GM18867 (cell line): ENCODE results near the gene DRAM2.

Experiments used
- ATAC-seq: cut with Tn5 transposase; IDR thresholded peaks from one replicate; pipeline ENCODE4 v1.9.1; 2021; ENCODE audit warnings: mild to moderate bottlenecking, moderate library complexity; ENCODE audit not compliant: unreplicated experiment

DRAM2 gene

DNA sequence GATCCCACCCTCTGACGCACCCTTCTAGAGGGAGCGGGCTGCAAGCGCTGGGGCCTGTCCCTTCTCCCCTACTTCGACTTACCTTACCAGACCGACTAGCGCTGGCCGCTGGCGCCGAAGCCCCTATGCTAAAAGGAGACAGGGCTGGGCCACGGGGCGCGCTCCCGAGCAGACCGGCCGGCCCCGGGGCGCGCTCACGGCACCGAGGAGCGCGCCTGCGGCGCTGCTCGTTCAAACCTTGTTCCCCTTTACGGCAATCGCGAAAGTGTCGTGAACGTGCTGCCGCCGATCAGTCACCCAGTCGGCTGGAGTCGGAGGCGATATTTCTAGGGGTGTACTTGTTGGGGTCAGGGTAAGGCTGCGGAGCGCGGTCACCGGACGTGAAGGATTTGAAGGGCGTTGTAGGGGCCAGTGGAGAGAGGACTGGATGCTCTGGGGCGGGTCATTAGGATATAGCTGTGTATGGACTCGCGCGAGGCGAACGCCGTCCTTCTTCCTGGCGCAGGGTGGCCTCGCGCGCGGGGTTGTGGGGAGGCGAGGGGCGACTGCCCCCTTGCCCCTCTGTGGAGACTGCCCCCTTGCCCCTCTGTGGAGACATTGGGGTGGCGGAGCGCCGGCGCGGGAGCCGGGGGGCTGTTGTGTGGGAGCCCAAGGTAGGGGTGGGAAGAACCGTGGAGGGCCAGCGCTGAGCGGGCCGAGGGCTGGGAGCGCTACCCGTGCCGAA, at the start of gene DRAM2, which contains the start of gene CEPT1:
TSS of gene DRAM2 (minus strand) at position 138 of the 724 bp plus-strand sequence. CDS start 8,539 bp downstream, outside the sequence.
TSS of gene CEPT1 (plus strand) at position 268 of the 724 bp plus-strand sequence. CDS start 7,492 bp downstream, outside the sequence.
- ATAC-seq: peak; percentile 72

DNA sequence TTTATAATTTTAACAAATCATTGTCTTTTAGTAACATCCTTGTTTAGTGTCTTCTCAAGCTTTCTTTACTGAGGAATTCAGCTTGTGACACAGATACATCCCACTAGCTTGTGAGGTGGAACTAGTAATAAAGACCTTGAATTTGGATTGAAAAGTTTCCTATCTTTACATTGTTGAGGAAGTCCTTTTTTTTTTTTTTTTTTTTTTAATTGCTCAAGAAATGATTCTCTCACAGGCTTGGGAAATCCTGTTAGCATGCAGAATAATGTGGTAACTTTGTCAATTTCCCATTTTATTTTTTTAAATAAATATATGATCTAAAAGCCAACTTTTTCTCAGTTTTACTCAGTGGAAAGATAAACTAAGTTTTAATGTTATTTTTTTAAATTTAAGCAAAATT, 44.8 kb upstream of the DRAM2 start:
- no peak for ATAC-seq

DNA sequence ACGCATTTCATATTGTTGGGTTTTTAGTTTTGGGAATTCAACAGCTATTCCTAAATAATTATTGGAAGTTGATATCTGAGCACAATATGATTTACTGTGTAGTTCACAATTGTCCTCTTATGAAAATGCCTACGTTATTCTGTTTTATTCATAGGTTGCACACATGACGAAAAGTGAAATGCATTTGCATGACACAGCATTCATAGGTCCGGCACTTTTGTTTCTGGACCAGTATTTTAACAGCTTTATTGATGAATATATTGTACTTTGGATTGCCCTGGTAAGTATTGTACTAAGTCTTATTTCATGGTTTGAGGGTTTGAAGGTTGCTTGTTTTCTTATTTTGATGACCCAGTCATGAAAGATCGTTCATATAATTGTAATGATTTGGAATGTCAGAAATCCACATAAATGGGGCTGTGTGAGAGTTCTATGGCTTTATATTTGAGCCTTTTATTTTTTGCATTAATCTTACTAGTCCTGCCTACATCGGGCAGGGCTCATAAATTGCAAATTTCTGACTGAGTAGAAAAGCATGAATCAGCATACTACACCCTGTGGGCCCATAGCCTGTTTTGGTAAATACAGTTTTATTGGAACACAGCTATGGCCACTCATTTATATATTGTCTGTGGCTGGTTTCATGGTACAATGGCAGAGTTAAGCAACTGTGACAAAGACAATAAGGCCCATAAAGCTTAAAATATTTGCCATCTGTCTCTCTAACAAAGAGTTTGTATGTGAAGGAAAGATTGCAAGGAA, 43.6 kb upstream of the DRAM2 start:
- ATAC-seq: no peak

DNA sequence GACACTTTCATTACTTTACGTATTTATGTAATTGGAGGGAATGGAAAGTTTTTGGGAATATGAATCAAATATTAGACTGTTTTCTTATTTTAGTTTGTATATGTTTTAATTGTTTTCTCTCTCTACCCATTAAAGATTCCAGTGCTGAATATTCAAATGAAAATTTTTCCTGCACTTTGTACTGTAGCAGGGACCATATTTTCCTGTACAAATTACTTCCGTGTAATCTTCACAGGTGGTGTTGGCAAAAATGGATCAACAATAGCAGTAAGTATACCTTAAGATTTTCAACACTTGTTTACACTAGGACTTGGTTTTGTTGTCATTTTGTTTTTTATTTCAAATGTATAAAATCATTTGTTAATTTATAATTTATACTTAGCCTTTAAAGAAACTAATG, 42.2 kb upstream of the DRAM2 start:
- ATAC-seq: no peak

DNA sequence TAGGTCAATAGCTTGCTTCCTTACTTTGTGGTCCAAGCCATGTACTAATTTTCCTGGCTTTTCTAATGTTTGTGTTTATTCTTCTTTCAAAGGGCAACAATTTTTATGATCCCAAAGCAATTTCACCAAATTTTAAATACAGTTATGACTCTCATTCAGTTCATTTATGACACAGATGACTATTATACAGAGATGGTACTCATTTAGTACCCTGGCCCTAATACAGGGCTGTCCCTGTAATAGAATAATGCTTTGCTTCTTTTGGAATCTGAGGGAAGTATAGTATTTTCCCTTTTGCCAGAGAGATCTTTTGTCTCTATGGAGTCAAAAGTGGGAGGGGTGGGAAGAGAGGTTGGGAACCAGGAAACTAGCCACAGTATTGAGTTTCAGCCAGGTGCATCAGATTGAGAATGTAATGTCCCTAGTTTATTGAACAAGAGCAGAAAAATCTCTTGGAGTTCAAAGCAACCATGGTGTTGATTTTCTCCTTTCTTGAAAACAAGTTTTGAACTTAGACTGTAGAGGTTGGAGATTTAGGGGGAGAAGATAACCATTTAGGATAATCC, 40.2 kb upstream of the DRAM2 start:
- no peak for ATAC-seq

DNA sequence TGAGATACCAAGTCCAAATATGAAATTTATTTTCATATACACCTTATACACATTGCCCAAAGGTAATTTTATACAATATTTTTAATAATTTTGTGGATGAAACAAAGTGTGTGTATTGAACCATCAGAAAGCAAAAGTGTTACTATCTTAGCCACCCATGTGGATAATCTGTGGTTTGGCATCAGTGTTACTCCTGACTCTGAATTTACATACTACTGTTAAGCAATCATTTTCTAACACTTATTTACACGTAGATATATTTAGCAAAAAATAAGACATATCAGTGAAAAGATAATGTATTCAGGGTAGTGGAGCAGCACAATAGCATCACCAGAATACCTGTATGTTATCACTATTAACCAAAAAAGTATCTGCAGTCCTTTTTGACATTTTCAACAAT, 36.8 kb upstream of the DRAM2 start:
- ATAC-seq: peak; percentile 67

DNA sequence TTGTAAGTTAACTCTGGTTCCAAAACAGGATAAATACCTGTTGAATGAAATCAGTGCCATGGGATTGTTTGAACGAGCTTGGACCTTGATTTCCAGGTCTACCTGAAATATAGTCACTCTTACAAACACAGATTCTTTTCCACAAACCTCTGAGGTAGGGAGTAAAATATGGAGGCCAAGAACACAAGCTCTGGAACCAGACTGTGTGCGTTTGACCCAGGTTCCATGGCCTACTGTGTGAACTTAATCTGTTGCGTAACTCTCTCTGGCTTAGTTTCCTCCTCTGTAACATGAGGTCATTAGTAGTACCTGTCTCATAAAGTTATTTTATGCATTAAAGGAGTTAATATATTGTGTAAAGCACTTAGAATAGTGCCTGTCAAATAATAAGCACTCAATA, 35.5 kb upstream of the DRAM2 start:
- ATAC-seq: no peak

DNA sequence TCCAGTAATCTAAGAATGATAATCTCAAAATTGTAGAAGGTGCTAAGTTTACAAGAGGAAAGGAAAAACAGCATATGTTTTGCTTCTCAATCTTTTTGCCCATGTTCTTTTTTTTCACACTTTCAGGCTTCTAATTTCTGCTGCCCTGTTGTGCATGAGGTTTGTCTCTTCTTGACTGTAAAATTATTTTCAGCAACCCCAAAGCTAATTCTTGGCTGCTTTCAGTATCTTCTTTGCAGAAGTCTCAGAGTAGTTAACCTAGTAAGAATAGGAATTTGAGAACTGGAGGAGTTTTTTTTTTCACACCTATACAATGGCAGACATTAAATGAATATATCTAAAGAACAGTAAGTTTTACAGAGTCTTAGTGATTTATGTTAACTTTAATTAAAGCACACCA, 34.2 kb upstream of the DRAM2 start:
- ATAC-seq: peak; percentile 29

DNA sequence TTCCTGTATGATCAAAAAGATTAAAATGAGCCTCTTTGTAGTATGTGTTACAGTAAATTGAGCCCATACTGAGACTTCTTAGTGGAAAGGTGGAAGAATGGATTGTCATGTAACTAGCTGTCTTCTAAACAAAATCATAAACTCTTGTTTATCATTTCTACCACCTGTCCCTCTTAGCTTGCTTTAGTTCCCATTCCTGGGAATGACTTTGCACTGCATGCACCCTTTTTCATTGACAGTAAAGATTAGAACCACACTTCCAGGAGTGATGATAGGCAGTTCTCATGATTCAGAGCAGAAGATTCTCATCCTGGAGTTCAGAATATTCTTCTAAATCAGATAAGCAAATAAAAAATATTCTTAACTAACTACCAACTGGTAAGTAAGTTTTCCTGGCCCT, 32.6 kb upstream of the DRAM2 start:
- no peak for ATAC-seq

DNA sequence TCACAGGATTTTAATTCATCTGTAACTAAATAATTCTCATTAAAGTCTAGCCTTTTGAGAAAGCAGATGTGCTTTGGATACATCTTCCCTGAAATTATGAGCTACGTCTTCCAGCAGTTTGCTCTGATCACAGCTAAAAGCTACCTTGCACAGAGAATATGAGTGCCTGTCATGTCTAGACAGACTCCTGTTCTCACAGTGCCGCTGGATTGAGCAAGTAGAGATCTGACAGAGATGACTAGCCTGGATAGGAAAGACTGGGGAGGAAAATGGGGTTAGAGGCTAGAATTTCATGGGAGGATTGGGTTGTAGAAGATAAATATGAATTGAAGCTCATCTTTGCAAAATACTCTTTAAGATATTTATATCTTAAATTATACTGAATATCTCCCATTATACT, 24.3 kb upstream of the DRAM2 start:
- no peak for ATAC-seq

DNA sequence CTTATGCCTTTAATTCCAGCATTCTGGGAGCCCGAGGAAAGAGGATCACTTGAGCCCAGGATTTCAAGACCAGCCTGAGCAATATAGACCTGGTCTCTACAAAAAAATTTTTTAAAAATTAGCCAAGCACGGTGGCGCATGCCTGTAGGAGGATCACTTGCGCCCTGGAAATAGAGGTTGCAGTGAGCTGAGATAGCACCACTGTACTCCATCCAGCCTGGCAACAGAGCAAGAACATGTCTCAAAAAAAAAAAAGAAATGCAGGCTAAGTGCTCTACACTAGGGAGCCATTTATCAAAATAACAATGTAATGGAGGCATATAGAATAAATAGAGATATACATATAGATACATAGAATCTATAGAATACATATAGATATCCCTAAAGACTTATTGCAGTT, 23.5 kb upstream of the DRAM2 start:
- ATAC-seq: no peak

DNA sequence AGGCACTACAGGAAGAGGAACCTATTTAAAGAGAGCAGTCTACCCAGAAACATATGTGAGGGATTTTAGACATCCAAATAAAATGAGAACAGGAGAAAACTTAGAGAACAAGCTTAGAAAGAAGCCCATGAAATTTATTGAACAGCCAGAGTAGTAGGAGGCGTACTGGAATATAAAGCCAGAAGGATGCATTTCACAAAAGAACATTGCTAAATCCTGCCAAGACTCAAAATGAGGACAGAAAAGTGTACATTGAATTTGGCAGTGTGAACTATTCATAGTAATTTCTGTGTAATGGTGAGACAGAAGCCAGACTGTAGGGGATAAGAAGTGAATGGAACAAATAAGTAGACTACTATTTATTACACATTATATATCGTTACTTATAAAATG, 22.6 kb upstream of the DRAM2 start:
- no peak for ATAC-seq

DNA sequence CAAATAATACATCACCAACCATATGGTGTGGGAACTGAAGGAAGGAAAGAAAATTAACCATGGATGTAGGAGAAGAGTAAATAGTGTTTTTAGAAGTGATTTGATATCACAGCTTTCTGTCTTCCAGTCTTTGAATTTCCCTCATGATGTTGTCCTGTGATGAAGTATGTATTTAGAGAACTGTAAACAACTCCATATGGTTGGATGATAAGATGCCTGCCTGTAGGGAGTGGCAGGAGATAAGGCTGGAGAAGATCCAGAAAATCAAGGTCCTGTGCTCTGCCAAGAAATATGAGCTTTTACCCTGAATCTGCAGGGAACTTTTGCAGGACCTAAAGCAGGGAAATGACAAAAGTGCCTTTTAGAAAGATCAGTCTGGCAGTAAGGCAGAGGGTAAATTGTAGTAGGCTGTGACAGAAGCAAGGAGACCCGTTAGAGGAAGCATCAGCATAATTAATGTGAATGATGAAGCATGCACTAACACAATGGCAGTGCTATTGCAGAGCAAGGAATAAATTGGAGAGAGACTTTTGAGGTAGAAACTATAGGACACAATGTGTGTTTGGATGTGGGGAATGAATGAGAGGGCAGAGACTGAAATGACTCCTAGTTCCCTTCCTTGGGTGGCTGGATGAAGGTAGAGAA, 22.1 kb upstream of the DRAM2 start:
- ATAC-seq: no peak

DNA sequence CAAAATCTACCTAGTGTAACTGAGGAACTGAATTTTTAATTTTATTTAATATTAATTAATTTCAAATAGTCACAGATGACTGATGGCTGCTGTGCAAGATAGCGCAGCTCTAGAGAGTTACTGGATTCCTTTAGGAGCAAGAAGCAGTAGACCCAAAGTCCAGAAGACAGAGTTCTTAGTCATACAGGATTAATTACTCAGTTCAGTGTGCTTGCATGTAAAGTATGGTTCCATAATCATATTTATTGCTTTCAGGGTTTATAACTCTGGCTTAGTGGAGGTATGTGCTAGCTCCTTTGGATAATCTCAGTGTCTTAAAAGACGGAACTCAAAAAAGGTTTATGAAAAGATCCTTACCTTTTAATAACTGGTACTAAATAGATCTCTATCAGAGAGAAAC, 17.5 kb upstream of the DRAM2 start:
- ATAC-seq: no peak

DNA sequence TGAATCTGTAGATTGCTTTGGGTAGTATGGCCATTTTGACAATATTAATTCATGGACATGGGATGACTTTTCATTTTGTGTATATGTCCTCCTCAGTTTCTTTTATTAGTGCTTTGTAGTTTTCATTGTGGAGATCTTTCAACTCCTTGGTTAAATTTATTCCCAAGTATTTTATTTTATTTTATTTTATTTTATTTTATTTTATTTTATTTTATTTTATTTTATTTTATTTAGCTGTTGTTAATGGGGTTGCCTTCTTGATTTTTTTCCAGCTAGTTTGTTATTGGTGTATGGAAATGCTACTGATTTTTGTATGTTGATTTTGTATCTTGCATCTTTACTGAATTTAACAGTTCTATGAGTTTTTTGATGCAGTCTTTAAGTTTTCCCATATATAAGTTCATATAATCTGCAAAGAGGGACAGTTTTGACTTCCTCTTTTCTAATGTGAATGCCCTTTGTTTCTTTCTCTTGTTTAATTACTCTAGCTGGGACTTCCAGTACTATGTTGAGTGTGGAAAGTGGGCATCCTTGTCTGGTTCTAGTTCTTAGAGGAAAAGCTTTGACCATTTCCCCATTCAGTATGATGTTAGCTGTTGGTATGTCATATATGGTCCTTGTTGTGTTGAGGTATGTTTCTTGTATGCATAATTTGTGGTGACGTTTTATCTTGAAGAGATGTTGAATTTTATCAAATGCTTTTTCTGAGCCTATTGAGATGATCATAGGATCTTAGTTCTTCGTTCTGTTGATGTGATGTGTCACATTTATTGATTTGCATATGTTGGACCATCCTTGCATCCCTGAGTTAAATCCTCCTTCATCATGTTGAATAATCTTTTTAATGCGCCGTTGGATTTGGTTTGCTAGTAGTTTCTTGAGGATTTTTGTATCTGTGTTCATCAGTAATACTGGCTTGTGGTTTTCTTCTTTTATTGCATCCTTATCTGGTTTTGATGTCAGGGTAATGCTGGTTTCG, 14.4 kb upstream of the DRAM2 start:
- no peak for ATAC-seq

DNA sequence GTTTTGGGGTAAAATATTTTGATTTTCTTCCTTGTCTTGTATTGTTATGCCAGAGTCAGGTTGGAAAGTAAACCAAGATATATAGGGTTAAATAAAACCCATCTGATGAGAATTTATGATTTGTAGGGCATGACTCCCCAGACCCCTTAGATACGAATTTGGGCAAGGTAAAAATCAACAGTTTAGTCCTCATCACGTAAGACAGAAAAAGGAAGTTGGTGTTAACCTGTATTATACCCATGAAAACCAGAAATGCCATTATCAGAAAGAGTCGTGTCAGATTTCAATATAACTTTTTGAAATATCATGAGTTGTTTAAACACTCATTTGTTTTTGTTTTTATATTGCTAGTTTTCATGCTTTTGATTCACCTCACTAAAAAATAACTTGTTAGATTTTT, 11.9 kb upstream of the DRAM2 start:
- no peak for ATAC-seq

DNA sequence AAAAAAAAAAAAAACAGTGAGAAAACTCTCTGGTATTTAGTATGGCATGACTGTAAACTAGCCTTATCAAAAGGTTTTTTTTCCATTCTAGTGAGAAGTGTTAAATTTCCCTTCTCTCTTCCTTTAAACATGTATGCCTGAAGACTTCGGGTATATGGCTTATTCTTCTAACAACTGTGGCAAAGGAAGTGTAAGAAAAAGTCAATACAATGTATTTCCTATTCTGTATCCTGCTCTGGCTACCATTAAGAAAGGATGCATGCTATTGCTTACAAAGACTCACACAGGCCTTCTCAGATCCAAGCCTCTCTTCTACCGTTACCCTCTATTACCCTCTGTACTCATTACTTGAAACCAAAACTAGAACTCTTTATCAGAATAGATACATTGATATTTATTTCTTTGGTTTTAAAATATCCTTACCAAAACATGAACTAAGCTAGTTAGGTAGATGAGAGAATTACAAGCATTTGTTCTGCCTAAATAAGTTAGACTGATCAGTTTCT, 8.5 kb upstream of the DRAM2 start:
- ATAC-seq: peak; percentile 66

DNA sequence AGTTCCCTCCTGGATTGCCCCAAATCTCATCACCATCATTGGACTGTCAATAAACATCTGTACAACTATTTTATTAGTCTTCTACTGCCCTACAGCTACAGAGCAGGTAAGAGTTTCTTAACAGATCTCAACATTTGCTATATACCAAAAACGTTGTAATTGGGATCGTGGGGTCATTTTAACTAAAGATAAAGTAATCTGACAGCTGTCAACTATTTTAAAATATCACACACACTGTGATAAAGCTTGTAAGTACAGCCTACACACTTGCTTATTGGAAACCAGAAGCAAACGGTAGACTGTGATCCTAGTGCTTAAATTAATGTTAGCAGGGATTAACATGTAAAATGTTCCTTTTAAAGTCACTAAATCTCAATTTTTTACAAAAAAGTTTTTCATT, 8.1 kb upstream of the DRAM2 start:
- no peak for ATAC-seq

DNA sequence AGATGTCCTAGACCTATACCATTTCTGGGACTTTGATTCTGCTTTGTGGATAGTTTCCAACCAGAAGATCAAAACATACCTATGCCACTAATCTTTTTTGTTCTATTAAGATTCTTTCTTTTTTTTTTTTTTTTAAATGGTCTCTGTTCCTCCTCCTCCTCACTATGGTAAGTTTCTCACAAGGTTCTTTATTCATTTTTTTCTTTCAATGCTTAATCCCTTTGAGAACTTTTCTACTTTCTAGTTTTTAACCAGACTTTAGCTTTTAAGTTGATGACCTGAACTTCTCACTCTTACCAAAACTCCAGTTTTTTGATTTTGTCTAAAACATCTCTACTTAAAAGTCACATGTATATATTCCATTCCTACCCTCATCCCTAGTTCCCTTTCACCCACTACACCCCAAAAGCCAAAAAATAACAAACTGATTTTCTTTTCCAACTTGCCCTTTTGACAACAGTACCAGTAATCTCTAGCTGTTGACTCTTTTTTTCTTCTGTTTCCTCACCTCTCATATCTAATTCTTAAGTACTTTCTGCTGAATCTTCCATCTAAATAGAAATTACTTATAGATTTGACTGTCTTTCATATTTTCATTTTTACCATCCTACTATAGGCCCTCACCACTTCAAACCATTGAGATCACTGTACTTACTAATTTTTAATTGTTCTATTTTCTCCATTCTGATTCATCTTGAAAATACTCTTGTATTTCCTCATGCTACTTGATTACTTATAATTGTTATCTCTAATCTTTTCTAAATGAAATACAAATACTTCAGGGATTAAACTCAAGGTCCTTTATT, 6.3 kb upstream of the DRAM2 start:
- no peak for ATAC-seq
